H1 (cell line): ENCODE data around the gene MAN2A1. TPM values are rescaled to one million over a fixed set of nuclear protein-coding genes. Genes with fewer than 3 reads are reported as not detected.

ENCODE experiments used
- CTCF ChIA-PET: fragments of 300-600 bp; sonication (Branson Sonifier 250); formaldehyde crosslinking; loops from one replicate; lab custom pipeline; 2021; ENCODE audit not compliant: partially characterized antibody; lab: Charles Lee
- POLR2A ChIA-PET: fragments of 300-600 bp; sonication (Branson Sonifier 250); formaldehyde crosslinking; loops from one replicate; lab custom pipeline; 2021; ENCODE audit warnings: inconsistent platforms; ENCODE audit not compliant: partially characterized antibody; lab: Charles Lee
- DNase-seq, 2 experiments: peaks; one replicate each; pipeline versions ENCODE4 v3.0.0 to v3.0.0-alpha.2; 2010 to 2022; ENCODE audit warnings: low spot score in 2 of 2, low read depth in 1 of 2, mixed read lengths in 1 of 2
- FAIRE-seq: peaks from 2 replicates; lab custom pipeline; 2011; peaks lifted over from hg19 to GRCh38; lab: Jason Lieb, UNC
- H2AFZ ChIP-seq: 2 replicates; pipeline ENCODE4 v1.8.1; 2012; ENCODE audit warnings: low read length, inconsistent platforms
- H2AK5ac ChIP-seq: 2 replicates; pipeline ENCODE4 v1.6.1; 2013; ENCODE audit warnings: low read depth, low read length
- H2BK120ac ChIP-seq: replicated peaks from 2 replicates; pipeline ENCODE3; 2013; ENCODE audit warnings: low read depth, low read length, inconsistent platforms
- H2BK12ac ChIP-seq: 2 replicates; pipeline ENCODE4 v1.6.1; 2013; ENCODE audit warnings: low read depth, low read length
- H2BK15ac ChIP-seq: 2 replicates; pipeline ENCODE4 v1.6.1; 2013; ENCODE audit warnings: low read length
- H2BK20ac ChIP-seq: 2 replicates; pipeline ENCODE4 v1.6.1; 2013; ENCODE audit warnings: low read length
- H2BK5ac ChIP-seq: 2 replicates; pipeline ENCODE4 v1.6.1; 2013; ENCODE audit warnings: low read depth, low read length
- H3K14ac ChIP-seq: 2 replicates; pipeline ENCODE4 v1.6.1; 2013; ENCODE audit warnings: inconsistent platforms; ENCODE audit not compliant: insufficient read length
- H3K18ac ChIP-seq: 2 replicates; pipeline ENCODE4 v1.6.1; 2013; ENCODE audit warnings: low read length; ENCODE audit errors: extremely low read depth
- H3K23ac ChIP-seq: 2 replicates; pipeline ENCODE4 v1.6.1; 2013; ENCODE audit warnings: inconsistent platforms; ENCODE audit not compliant: insufficient read length
- H3K23me2 ChIP-seq: 2 replicates; pipeline ENCODE4 v1.6.1; 2013; ENCODE audit warnings: low read depth, low read length
- H3K27ac ChIP-seq: 2 replicates; pipeline ENCODE4 v1.6.1; 2011; ENCODE audit warnings: low read depth, low read length, inconsistent platforms
- H3K27me3 ChIP-seq, 4 experiments: replicated peaks in 1 of 4; 1 replicate in 1 of 4; 2 replicates in 3 of 4; pipeline versions ENCODE4 v1.6.1 to v1.8.1; 2011 to 2013; ENCODE audit warnings: low read length in 3 of 4, mild to moderate bottlenecking in 3 of 4, inconsistent platforms in 2 of 4, mixed read lengths in 2 of 4, moderate library complexity in 1 of 4; ENCODE audit not compliant: control insufficient read depth in 3 of 4, insufficient read depth in 3 of 4; ENCODE audit errors: extremely low read depth in 1 of 4
- H3K36me3 ChIP-seq, 4 experiments: 2 replicates each; pipeline versions ENCODE4 v1.6.1 to v1.8.1; 2011 to 2013; ENCODE audit warnings: mild to moderate bottlenecking in 4 of 4, low read length in 3 of 4, moderate library complexity in 2 of 4, control low read depth in 1 of 4, inconsistent platforms in 1 of 4; ENCODE audit not compliant: insufficient read depth in 4 of 4, control insufficient read depth in 2 of 4
- H3K4ac ChIP-seq: replicated peaks from 2 replicates; pipeline ENCODE3; 2013; ENCODE audit warnings: low read length, low read depth, mixed read lengths, inconsistent platforms; ENCODE audit not compliant: insufficient read length
- H3K4me1 ChIP-seq, 4 experiments: replicated peaks in 1 of 4; 1 replicate in 1 of 4; 2 replicates in 3 of 4; pipeline versions ENCODE4 v1.6.1 to v1.8.1; 2011 to 2013; ENCODE audit warnings: low read length in 3 of 4, inconsistent platforms in 2 of 4, mixed read lengths in 1 of 4; ENCODE audit not compliant: insufficient read depth in 4 of 4, control insufficient read depth in 3 of 4
- H3K4me2 ChIP-seq, 2 experiments: 2 replicates each; pipeline versions ENCODE4 v1.6.1 to v1.8.1; 2011 to 2013; ENCODE audit warnings: low read depth in 2 of 2, low read length in 2 of 2, control low read depth in 1 of 2, inconsistent platforms in 1 of 2, mild to moderate bottlenecking in 1 of 2; ENCODE audit not compliant: insufficient read depth in 1 of 2
- H3K4me3 ChIP-seq, 4 experiments: fragments of 200-600, 300-600 bp in 1 of 4; sonication (generic), shearing (Covaris generic), sonication (Bioruptor Twin) in 1 of 4; 2 replicates each; pipeline versions ENCODE4 v1.5.1 to v1.8.1; 2011 to 2016; ENCODE audit warnings: low read length in 4 of 4, low read depth in 3 of 4, control low read depth in 2 of 4, inconsistent platforms in 2 of 4, mild to moderate bottlenecking in 2 of 4, mixed read lengths in 1 of 4, moderate library complexity in 1 of 4; ENCODE audit not compliant: insufficient read depth in 2 of 4; ENCODE audit errors: extremely low read depth in 1 of 4
- H3K56ac ChIP-seq: replicated peaks from 2 replicates; pipeline ENCODE3; 2013; ENCODE audit warnings: low read depth, mild to moderate bottlenecking, mixed read lengths, low read length, inconsistent platforms; ENCODE audit not compliant: insufficient read length
- H3K79me1 ChIP-seq: 2 replicates; pipeline ENCODE4 v1.6.1; 2013; ENCODE audit warnings: low read depth, low read length, control low read depth
- H3K79me2 ChIP-seq, 2 experiments: 2 replicates each; pipeline versions ENCODE4 v1.6.1 to v1.8.1; 2012 to 2013; ENCODE audit warnings: low read length in 2 of 2, mild to moderate bottlenecking in 2 of 2, inconsistent platforms in 1 of 2; ENCODE audit not compliant: insufficient read depth in 2 of 2, control insufficient read depth in 1 of 2
- H3K9ac ChIP-seq, 4 experiments: replicated peaks in 1 of 4; 1 replicate in 1 of 4; 2 replicates in 3 of 4; pipeline versions ENCODE4 v1.6.1 to v1.8.1; 2011 to 2013; ENCODE audit warnings: low read depth in 3 of 4, low read length in 3 of 4, control low read depth in 2 of 4, mild to moderate bottlenecking in 2 of 4, moderate library complexity in 2 of 4, inconsistent platforms in 1 of 4; ENCODE audit errors: extremely low read depth in 1 of 4
- H3K9me3 ChIP-seq, 2 experiments: 2 replicates each; pipeline versions ENCODE4 v1.6.1 to v1.8.1; 2012 to 2013; ENCODE audit warnings: mild to moderate bottlenecking in 2 of 2, moderate library complexity in 2 of 2, control low read depth in 1 of 2, inconsistent platforms in 1 of 2, low read depth in 1 of 2, low read length in 1 of 2, mixed read lengths in 1 of 2; ENCODE audit not compliant: insufficient read depth in 2 of 2
- H4K20me1 ChIP-seq, 2 experiments: replicated peaks in 1 of 2; 2 replicates each; pipeline versions ENCODE3 to v1.8.1; 2011 to 2013; ENCODE audit warnings: inconsistent platforms in 2 of 2, low read length in 2 of 2, mild to moderate bottlenecking in 1 of 2; ENCODE audit not compliant: insufficient read depth in 2 of 2, control insufficient read depth in 1 of 2
- H4K5ac ChIP-seq: 2 replicates; pipeline ENCODE4 v1.6.1; 2013; ENCODE audit warnings: low read length, low read depth, mixed read lengths, inconsistent platforms; ENCODE audit not compliant: insufficient read length
- H4K8ac ChIP-seq: 2 replicates; pipeline ENCODE4 v1.8.0; 2013; ENCODE audit warnings: mild to moderate bottlenecking, moderate library complexity, low read length, inconsistent platforms; ENCODE audit not compliant: insufficient read depth; ENCODE audit errors: extremely low read depth
- H4K91ac ChIP-seq: replicated peaks from 2 replicates; pipeline ENCODE3; 2013; ENCODE audit warnings: low read length, mixed read lengths, inconsistent platforms; ENCODE audit not compliant: insufficient read length
- EZH2 ChIP-seq: fragments of 200-600 bp; sonication (generic); IDR thresholded peaks from 2 replicates; pipeline ENCODE4 v1.7.1; 2012; ENCODE audit warnings: low read depth, mild to moderate bottlenecking, moderate library complexity, low read length, inconsistent platforms; ENCODE audit not compliant: severe bottlenecking
- NANOG ChIP-seq: IDR thresholded peaks from 2 replicates; pipeline ENCODE4 v1.6.1; 2011; ENCODE audit warnings: low read length, low read depth, mild to moderate bottlenecking, inconsistent platforms; ENCODE audit not compliant: insufficient read depth, poor library complexity, severe bottlenecking
- whole genome bisulfite sequencing, 2 experiments: shearing (Covaris generic) in 1 of 2; methylation state at CpG; one replicate each; pipeline versions ENCODE4 v1.1.6 to v1.1.7; 2013 to 2015; ENCODE audit warnings: low lambda C conversion rate in 2 of 2, mixed read lengths in 2 of 2, inconsistent platforms in 1 of 2, low coverage in 1 of 2, missing lambda C conversion rate in 1 of 2; ENCODE audit not compliant: insufficient replicate concordance in 2 of 2, insufficient coverage in 1 of 2, insufficient read length in 1 of 2; ENCODE audit errors: extremely low coverage in 1 of 2, missing lambda C conversion rate in 1 of 2; 5-methylcytosine and 5-hydroxymethylcytosine counted together
- polyA plus RNA-seq, 7 experiments: library from polyadenylated mRNA; depleted of rRNA in 3 of 7; stranded (reverse) in 5 of 7; unstranded in 2 of 7; fragments of >200 nt in 5 of 7; fragments of 200-250 nt in 2 of 7; gene quantifications; 1 replicate in 5 of 7; 2 replicates in 1 of 7; 4 replicates in 1 of 7; pipeline versions ENCODE4 v1.2.1 to v1.2.3, GENCODE V29; 2011 to 2013; ENCODE audit warnings: missing spikeins in 2 of 7, mixed read lengths in 2 of 7
- total RNA-seq: library from RNA; stranded (reverse); fragmentation: NEBNext Ultra II Directional; extraction: Animal tissue kit (Norgen Biotek cat#: 25700); gene quantifications from 2 replicates; pipeline ENCODE4 v1.2.1, GENCODE V29; 2021

The MAN2A1 gene
- total and polyA plus RNA-seq, 2 of the 8 experiments (the other 6 are each of a cell fraction or from before 2014, with no cell fraction given) = 29.1 to 102 TPM

DNA sequence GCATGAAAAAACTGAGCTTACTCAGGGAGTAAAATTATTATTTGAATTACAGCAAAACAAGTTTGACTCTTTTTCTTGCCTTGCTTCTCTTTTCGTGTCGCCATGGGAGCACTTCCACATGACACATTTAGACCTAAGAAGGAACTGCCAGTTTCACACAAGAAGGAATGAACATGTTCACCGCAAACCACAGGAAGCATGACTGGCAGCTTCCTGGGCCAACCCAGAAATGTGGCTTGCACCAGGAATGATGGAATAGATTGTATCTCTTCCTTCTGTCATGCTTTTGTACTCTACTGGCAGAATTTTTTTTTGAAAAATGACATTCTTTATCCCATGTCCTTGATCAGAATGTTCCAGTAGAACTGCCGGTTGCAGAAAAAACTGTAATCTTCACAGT lies 32.9 kb upstream of the MAN2A1 start:
- Histone ChIP-seq H3K23me2 (no peaks in the 10 kb centered on the region), H3K4me3 (no peak overlapping the region), H4K20me1 (no peaks in the 10 kb centered on the region), H3K4me1 (no peaks in the 10 kb centered on the region), H4K5ac (no peak overlapping the region), H2BK120ac (no peak overlapping the region), H2BK20ac (no peak overlapping the region), H3K79me2 (no peaks in the 10 kb centered on the region), H3K4ac (no peak overlapping the region), H3K27me3 (no peaks in the 10 kb centered on the region), H3K27ac (no peak overlapping the region), H3K14ac (no peak overlapping the region), H4K91ac (no peak overlapping the region), H3K9me3 (no peaks in the 10 kb centered on the region), H3K23ac (no peak overlapping the region), H2BK5ac (no peak overlapping the region), H4K8ac (no peak overlapping the region), H3K36me3 (no peaks in the 10 kb centered on the region), H3K9ac (no peak overlapping the region), H3K79me1 (no peaks in the 10 kb centered on the region), H3K4me2 (no peak overlapping the region), H2AK5ac (no peak overlapping the region), H2BK15ac (no peak overlapping the region), H2BK12ac (no peak overlapping the region), H3K56ac (no peak overlapping the region), H2AFZ (no peak overlapping the region), H3K18ac (no peak overlapping the region)
- no peak for FAIRE-seq
- WGBS, 2 experiments = 90% methylated on average over 4 of the region's 4 CpGs; no CpG with 5 or more reads in 1 of the 2 experiments
- CTCF ChIA-PET = no interaction called here
- POLR2A ChIA-PET = interaction anchor here (0.7 kb wide), 1 partner anchor 1023 kb away, joined by 3 read pairs; no protein-coding TSS in a partner anchor
- DNase-seq = no peak
- TF ChIP-seq NANOG = no peak
- no peak for TF ChIP-seq EZH2
